Mesenchymal stem cell (in vitro differentiated cells and primary cell): ENCODE measurements around the gene KLK5.
A peak's percentile ranks its signal among the peaks of the same experiment; 100 is the strongest.
"Not testable (repeated sequence)": the region's sequence is repeated elsewhere in the genome, so short reads cannot be mapped to it uniquely, and the experiment has no call there.

Experiments used
- DNase-seq: peaks from one replicate; pipeline ENCODE4 v3.0.0-alpha.2; 2013
- H2AFZ ChIP-seq: one replicate; pipeline ENCODE4 v1.6.1; 2013; ENCODE audit warnings: low read depth, mild to moderate bottlenecking, control low read depth, inconsistent platforms, low read length, moderate library complexity
- H2AK5ac ChIP-seq: 2 replicates; pipeline ENCODE4 v1.6.1; 2013; ENCODE audit warnings: low read length, moderate library complexity, mild to moderate bottlenecking, inconsistent platforms; ENCODE audit not compliant: severe bottlenecking
- H2BK120ac ChIP-seq: one replicate; pipeline ENCODE4 v1.6.1; 2013; ENCODE audit warnings: low read depth, mild to moderate bottlenecking, inconsistent platforms, low read length, moderate library complexity
- H2BK12ac ChIP-seq, 2 experiments: one replicate each; pipeline ENCODE4 v1.6.1; 2013; ENCODE audit warnings: inconsistent platforms in 2 of 2, low read length in 2 of 2, mild to moderate bottlenecking in 2 of 2, moderate library complexity in 2 of 2, control low read depth in 1 of 2
- H2BK15ac ChIP-seq: one replicate; pipeline ENCODE4 v1.6.1; 2013; ENCODE audit warnings: mild to moderate bottlenecking, low read depth, inconsistent platforms; ENCODE audit not compliant: poor library complexity, severe bottlenecking
- H2BK5ac ChIP-seq: 2 replicates; pipeline ENCODE4 v1.6.1; 2013; ENCODE audit warnings: low read depth, mild to moderate bottlenecking, low read length, control low read depth, inconsistent platforms; ENCODE audit not compliant: poor library complexity, severe bottlenecking
- H3K14ac ChIP-seq, 2 experiments: one replicate each; pipeline ENCODE4 v1.6.1; 2013; ENCODE audit warnings: inconsistent platforms in 2 of 2, low read length in 2 of 2, control low read depth in 1 of 2, mild to moderate bottlenecking in 1 of 2, moderate library complexity in 1 of 2
- H3K18ac ChIP-seq, 2 experiments: one replicate each; pipeline ENCODE4 v1.6.1; 2013; ENCODE audit warnings: inconsistent platforms in 2 of 2, low read length in 2 of 2, control low read depth in 1 of 2, low read depth in 1 of 2, mild to moderate bottlenecking in 1 of 2
- H3K23ac ChIP-seq, 2 experiments: one replicate each; pipeline ENCODE4 v1.6.1; 2013; ENCODE audit warnings: inconsistent platforms in 2 of 2, low read length in 2 of 2, mild to moderate bottlenecking in 2 of 2, moderate library complexity in 2 of 2, control low read depth in 1 of 2
- H3K27ac ChIP-seq: 2 replicates; pipeline ENCODE4 v1.5.1; 2013; ENCODE audit warnings: mild to moderate bottlenecking, moderate library complexity, low read length, control low read depth, inconsistent platforms; ENCODE audit not compliant: poor library complexity, severe bottlenecking
- H3K27me3 ChIP-seq, 2 experiments: 2 replicates each; pipeline versions ENCODE4 v1.6.1 to v1.7.0; 2013; ENCODE audit warnings: low read length in 2 of 2, mild to moderate bottlenecking in 2 of 2, moderate library complexity in 2 of 2, control low read depth in 1 of 2, inconsistent platforms in 1 of 2; ENCODE audit not compliant: control insufficient read depth in 1 of 2, insufficient read depth in 1 of 2
- H3K36me3 ChIP-seq, 2 experiments: 2 replicates each; pipeline versions ENCODE4 v1.6.1 to v1.7.0; 2013; ENCODE audit warnings: low read length in 2 of 2, control low read depth in 1 of 2, inconsistent platforms in 1 of 2, low read depth in 1 of 2, mild to moderate bottlenecking in 1 of 2; ENCODE audit not compliant: insufficient read depth in 2 of 2, control insufficient read depth in 1 of 2
- H3K4ac ChIP-seq, 2 experiments: one replicate each; pipeline ENCODE4 v1.6.1; 2013; ENCODE audit warnings: inconsistent platforms in 2 of 2, low read length in 2 of 2, mild to moderate bottlenecking in 2 of 2, moderate library complexity in 2 of 2, control low read depth in 1 of 2, low read depth in 1 of 2
- H3K4me1 ChIP-seq: 2 replicates; pipeline ENCODE4 v1.6.1; 2013; ENCODE audit warnings: low read depth, low read length, control low read depth; ENCODE audit not compliant: control insufficient read depth, insufficient read depth
- H3K4me2 ChIP-seq: 2 replicates; pipeline ENCODE4 v1.6.1; 2013; ENCODE audit warnings: low read length, mild to moderate bottlenecking, inconsistent platforms; ENCODE audit not compliant: poor library complexity, severe bottlenecking
- H3K4me3 ChIP-seq, 2 experiments: 2 replicates each; pipeline versions ENCODE4 v1.5.1 to v1.7.0; 2013; ENCODE audit warnings: low read length in 2 of 2, mild to moderate bottlenecking in 2 of 2, control low read depth in 1 of 2, low read depth in 1 of 2; ENCODE audit not compliant: insufficient read depth in 1 of 2
- H3K79me1 ChIP-seq: replicated peaks from 2 replicates; pipeline ENCODE4 v1.6.1; 2013; ENCODE audit warnings: mild to moderate bottlenecking, control low read depth, low read length, inconsistent platforms; ENCODE audit not compliant: poor library complexity, severe bottlenecking
- H3K9ac ChIP-seq: 2 replicates; pipeline ENCODE4 v1.7.0; 2013; ENCODE audit warnings: mild to moderate bottlenecking, low read length, moderate library complexity
- H3K9me3 ChIP-seq: 2 replicates; pipeline ENCODE4 v1.7.0; 2013; ENCODE audit warnings: mild to moderate bottlenecking, low read length; ENCODE audit not compliant: control insufficient read depth
- H4K8ac ChIP-seq: one replicate; pipeline ENCODE4 v1.6.1; 2013; ENCODE audit warnings: inconsistent platforms, mild to moderate bottlenecking, low read length, moderate library complexity
- H4K91ac ChIP-seq: one replicate; pipeline ENCODE4 v1.6.1; 2013; ENCODE audit warnings: mild to moderate bottlenecking, low read length, inconsistent platforms
- WGBS: methylation state at CpG from one replicate; pipeline ENCODE4 v1.1.7; 2013; ENCODE audit warnings: mixed read lengths; 5-methylcytosine and 5-hydroxymethylcytosine counted together

Gene KLK5

DNA sequence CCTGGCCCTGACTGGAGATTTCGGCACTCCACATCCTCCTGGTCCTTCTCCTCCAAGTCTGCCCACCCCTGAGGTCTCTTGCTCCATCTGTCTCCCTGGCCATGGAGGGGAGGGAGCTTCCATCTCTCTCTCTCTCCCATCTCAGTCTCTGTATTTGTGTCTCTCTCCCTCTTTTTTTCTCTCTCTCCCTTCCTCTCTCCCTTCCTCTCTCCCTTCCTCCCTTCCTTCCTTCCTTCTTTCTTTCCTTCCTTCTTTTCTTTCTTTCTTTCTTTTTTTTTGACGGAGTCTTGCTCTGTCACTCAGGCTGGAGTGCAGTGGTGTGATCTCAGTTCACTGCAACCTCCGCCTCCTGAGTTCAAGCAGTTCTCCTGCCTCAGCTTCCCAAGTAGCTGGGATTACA lies 17.0 kb upstream of the KLK5 start:
- H3K9ac ChIP-seq, DNase-seq, H2BK5ac ChIP-seq, H4K91ac ChIP-seq, H3K4me3 ChIP-seq, H3K36me3 ChIP-seq, H4K8ac ChIP-seq, H3K27ac ChIP-seq, H3K18ac ChIP-seq, H3K23ac ChIP-seq, H3K4ac ChIP-seq, H2BK120ac ChIP-seq, H3K9me3 ChIP-seq, H2AFZ ChIP-seq, H3K4me1 ChIP-seq, H2BK12ac ChIP-seq, H3K4me2 ChIP-seq, H3K14ac ChIP-seq, H2AK5ac ChIP-seq, H3K79me1 ChIP-seq, H2BK15ac ChIP-seq: not testable (repeated sequence)
- 73% methylated on average over 2 of the region's 3 CpGs for WGBS
- peaks cover 0 to 29% of the 10 kb centered on the region in 2 experiments for H3K27me3 ChIP-seq

GRCh38 chr19:50969413-50969760 lies 16.5 kb upstream of the KLK5 start, which contains the start of gene KLK6:
Gene KLK6, minus strand, starts transcription at chr19:50969591. Its CDS starts 1,487 bp downstream, at chr19:50968104.
- Histone ChIP-seq H3K4me3 (no peak within 1 kb of the TSS), H2AFZ (no peak within 1 kb of the TSS), H4K91ac (no peak within 1 kb of the TSS), H3K4me1 (no peaks in the 10 kb centered on the region), H3K23ac (no peak within 1 kb of the TSS), H3K18ac (no peak within 1 kb of the TSS), H2BK5ac (no peak within 1 kb of the TSS), H2AK5ac (no peak within 1 kb of the TSS), H2BK15ac (no peak within 1 kb of the TSS), H3K14ac (no peak within 1 kb of the TSS), H2BK12ac (no peak within 1 kb of the TSS), H3K36me3 (no peaks in the 10 kb centered on the region), H3K4me2 (no peak within 1 kb of the TSS), H4K8ac (no peak within 1 kb of the TSS), H3K79me1 (no peaks in the 10 kb centered on the region), H3K27ac (no peak within 1 kb of the TSS), H3K9me3 (no peaks in the 10 kb centered on the region), H3K27me3 (peaks cover 0 to 29% of the 10 kb centered on the region in 2 experiments), H2BK120ac (no peak within 1 kb of the TSS), H3K4ac (no peak within 1 kb of the TSS), H3K9ac (no peak within 1 kb of the TSS)
- WGBS, result 78% methylated on average over 19 of the region's 19 CpGs
- no peak for DNase-seq

DNA sequence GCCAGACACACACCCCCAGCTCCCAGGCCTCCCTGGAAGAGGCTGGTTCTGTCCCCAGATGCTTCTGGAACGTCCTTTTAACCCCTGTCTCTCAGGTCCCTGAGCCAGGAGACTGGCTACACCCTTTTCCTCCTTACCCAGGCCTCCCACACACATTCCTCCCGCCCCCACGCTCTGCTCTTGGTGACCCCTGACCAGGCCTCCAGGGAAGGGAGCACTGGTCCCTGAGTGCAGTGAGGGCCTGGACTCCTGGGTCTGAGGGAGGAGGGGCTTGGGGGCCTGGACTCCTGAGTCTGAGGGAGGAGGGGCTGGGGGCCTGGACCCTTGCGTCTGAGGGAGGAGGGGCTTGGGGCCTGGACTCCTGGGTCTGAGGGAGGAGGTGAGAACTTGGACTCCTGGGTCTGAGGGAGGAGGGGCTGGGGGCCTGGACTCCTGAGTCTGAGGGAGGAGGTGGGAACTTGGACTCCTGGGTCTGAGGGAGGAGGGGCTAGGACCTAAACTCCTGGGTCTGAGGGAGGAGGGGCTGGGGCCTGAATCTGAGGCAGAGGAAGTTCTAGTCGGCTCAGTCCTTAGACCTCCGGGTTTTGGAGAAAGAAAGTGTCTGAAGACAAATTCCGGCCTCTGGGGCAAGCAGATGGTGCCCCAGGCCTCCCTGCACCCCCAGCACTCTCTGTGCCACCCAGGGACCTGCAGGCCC lies 16.0 kb upstream of the KLK5 start:
- H2BK12ac ChIP-seq, result no peak overlapping the region
- no peak overlapping the region for H4K91ac ChIP-seq
- no peaks in the 10 kb centered on the region for H3K9me3 ChIP-seq
- H3K36me3 ChIP-seq, result no peaks in the 10 kb centered on the region
- no peak overlapping the region for H4K8ac ChIP-seq
- no peak overlapping the region for H3K27ac ChIP-seq
- no peak overlapping the region for H2AFZ ChIP-seq
- no peak overlapping the region for H2BK15ac ChIP-seq
- H3K4me2 ChIP-seq, result no peak overlapping the region
- no peak overlapping the region for H3K4me3 ChIP-seq
- DNase-seq, result no peak
- no peak overlapping the region for H3K9ac ChIP-seq
- no peak overlapping the region for H3K14ac ChIP-seq
- H3K4ac ChIP-seq, result no peak overlapping the region
- 63% methylated on average over 5 of the region's 7 CpGs for WGBS
- H2BK5ac ChIP-seq, result no peak overlapping the region
- no peak overlapping the region for H3K23ac ChIP-seq
- H3K79me1 ChIP-seq, result no peaks in the 10 kb centered on the region
- H3K27me3 ChIP-seq, result peaks cover 0 to 29% of the 10 kb centered on the region in 2 experiments
- no peak overlapping the region for H2BK120ac ChIP-seq
- H3K18ac ChIP-seq, result no peak overlapping the region
- no peaks in the 10 kb centered on the region for H3K4me1 ChIP-seq
- H2AK5ac ChIP-seq, result no peak overlapping the region

DNA sequence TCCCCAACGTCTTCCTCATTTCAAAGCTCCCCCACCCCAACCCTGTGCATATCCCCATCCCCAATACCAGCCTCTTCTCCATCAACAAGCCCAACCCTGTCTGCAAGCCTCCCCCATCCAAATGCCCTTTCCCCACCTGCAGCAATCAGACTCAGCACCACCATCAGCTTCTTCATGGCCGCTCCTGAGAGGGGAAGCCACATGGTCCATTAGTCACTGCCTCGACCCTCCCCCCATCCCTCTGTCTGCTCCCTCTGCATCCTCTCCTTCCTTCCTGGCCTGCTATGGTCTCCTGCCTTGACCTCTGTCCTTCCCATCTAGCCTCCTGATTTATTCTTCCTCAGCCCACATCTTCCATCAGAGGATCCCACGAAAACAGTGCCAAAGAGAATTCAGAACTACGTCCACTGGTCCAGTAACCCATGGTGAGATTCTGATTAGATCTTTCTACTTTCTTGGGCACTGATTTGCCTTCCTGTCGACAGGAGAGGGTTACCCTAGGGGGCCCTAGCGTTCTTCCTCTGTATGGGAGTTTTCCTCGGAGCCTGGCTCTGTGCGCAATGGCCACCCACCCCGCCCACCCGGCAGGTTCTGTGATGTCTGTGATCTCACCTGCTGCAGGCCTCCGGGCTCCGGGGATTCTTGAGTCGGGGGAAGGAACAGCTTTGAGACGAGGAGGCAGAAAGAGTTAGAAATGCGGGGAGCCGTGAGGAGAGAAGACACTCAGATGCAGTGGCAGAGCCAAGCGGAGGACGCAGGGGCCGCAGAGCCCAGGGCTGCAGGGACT lies 15.3 kb upstream of the KLK5 start:
- H3K36me3 ChIP-seq, result no peaks in the 10 kb centered on the region
- no peak overlapping the region for H2BK15ac ChIP-seq
- H2BK120ac ChIP-seq, result no peak overlapping the region
- H2BK5ac ChIP-seq, result no peak overlapping the region
- no peak overlapping the region for H3K23ac ChIP-seq
- H3K27me3 ChIP-seq, result peaks cover 0 to 34% of the 10 kb centered on the region in 2 experiments
- no peak overlapping the region for H4K8ac ChIP-seq
- H3K9ac ChIP-seq, result no peak overlapping the region
- H3K4me3 ChIP-seq, result peak overlapping the region in 1 of 2 experiments; percentile 4
- H2AFZ ChIP-seq, result no peak overlapping the region
- no peak overlapping the region for H4K91ac ChIP-seq
- H3K4ac ChIP-seq, result no peak overlapping the region
- H2AK5ac ChIP-seq, result no peak overlapping the region
- H3K9me3 ChIP-seq, result no peaks in the 10 kb centered on the region
- H2BK12ac ChIP-seq, result no peak overlapping the region
- no peak overlapping the region for H3K27ac ChIP-seq
- no peak overlapping the region for H3K14ac ChIP-seq
- no peak for DNase-seq
- 48% methylated on average over 20 of the region's 20 CpGs for WGBS
- H3K4me2 ChIP-seq, result no peak overlapping the region
- no peak overlapping the region for H3K18ac ChIP-seq
- no peaks in the 10 kb centered on the region for H3K4me1 ChIP-seq
- no peaks in the 10 kb centered on the region for H3K79me1 ChIP-seq
